Activated CD8-positive, alpha-beta memory T cell treated with anti-CD3 and anti-CD28 coated beads, Interleukin-2, amount 50 U/mL, for 4 hours (primary cell): ENCODE data around the gene SRCIN1.
"Not testable (repeated sequence)": the region's sequence is repeated elsewhere in the genome, so short reads cannot be mapped to it uniquely, and the experiment has no call there.

Experiments used
- DNase-seq: peaks from one replicate; pipeline ENCODE4 v3.0.0-alpha.2; 2020

SRCIN1 gene

GRCh38 chr17:38501718-38502117 lies 104.0 kb downstream of the SRCIN1 start:
- DNase-seq = not testable (repeated sequence)

- not testable (repeated sequence) for DNase-seq
Measured at GRCh38 chr17:38499230-38499629, 106.5 kb downstream of the SRCIN1 start.

- DNase-seq = no peak
Measured at GRCh38 chr17:38498353-38498752, 107.4 kb downstream of the SRCIN1 start.

- not testable (repeated sequence) for DNase-seq
Measured at GRCh38 chr17:38497656-38498055, 108.1 kb downstream of the SRCIN1 start.

- DNase-seq = not testable (repeated sequence)
Measured at GRCh38 chr17:38494152-38494551, 111.6 kb downstream of the SRCIN1 start.

- peak; percentile 91 for DNase-seq
Measured at GRCh38 chr17:38492067-38493040, 113.4 kb downstream of the SRCIN1 start.

- not testable (repeated sequence) for DNase-seq
Measured at GRCh38 chr17:38491346-38492066, 114.2 kb downstream of the SRCIN1 start.

GRCh38 chr17:38489774-38490173 lies 116.0 kb downstream of the SRCIN1 start:
- not testable (repeated sequence) for DNase-seq

- DNase-seq = not testable (repeated sequence)
Measured at GRCh38 chr17:38485681-38486298, 120.0 kb downstream of the SRCIN1 start.

GRCh38 chr17:38485146-38485468 lies 120.6 kb downstream of the SRCIN1 start:
- no peak for DNase-seq

- DNase-seq = peak; percentile 61
Measured at GRCh38 chr17:38484242-38485145, 121.3 kb downstream of the SRCIN1 start.

- DNase-seq = not testable (repeated sequence)
Measured at GRCh38 chr17:38482700-38483043, 123.1 kb downstream of the SRCIN1 start.

- not testable (repeated sequence) for DNase-seq
Measured at GRCh38 chr17:38482039-38482699, 123.6 kb downstream of the SRCIN1 start.
